ENCODE results near the gene SP6.

DNA sequence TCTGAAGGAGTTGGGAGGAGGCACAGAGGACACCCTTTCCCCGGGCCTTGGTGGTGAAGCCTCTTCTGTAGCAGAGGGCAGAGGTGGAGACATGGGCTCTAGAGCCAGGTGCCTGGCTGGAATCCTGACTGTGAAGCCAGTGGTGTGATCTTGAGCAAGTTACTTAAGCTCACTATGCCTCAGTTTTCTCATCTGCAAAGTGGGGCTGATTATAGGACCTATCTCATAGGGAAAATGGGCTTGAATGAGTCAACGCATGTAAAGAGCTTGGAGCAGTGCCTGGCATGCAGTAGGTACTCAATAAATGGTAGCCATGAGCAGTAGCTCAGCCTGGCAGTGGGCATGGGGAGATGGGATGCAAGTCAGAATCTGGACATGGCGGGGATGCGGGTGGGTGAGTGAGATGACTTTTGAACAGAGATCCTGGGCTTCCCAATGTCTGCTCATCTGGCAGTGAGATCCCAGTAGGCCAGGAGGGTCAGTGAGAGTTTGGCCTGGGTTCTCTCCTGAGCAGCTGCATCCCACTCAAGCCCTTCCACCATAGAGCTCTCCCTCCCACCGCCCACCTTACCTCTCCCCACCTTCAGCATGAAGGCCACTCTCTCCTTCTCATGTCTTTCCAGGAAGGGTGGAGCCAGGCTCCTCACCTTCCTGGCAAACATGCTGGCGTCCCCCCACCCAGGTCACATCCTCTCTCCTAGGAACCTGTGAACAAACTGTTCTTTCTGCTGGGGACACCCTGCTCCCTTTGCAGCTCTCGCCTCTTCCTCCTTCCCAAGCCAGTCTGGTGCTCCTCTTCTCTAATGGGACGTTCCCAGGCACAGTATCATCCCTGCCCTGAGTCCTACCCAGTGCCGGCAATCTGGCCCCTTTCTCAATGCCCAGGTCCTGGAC, 32.0 kb upstream of the SP6 start:
- TF ChIP-seq, protein P1, sequence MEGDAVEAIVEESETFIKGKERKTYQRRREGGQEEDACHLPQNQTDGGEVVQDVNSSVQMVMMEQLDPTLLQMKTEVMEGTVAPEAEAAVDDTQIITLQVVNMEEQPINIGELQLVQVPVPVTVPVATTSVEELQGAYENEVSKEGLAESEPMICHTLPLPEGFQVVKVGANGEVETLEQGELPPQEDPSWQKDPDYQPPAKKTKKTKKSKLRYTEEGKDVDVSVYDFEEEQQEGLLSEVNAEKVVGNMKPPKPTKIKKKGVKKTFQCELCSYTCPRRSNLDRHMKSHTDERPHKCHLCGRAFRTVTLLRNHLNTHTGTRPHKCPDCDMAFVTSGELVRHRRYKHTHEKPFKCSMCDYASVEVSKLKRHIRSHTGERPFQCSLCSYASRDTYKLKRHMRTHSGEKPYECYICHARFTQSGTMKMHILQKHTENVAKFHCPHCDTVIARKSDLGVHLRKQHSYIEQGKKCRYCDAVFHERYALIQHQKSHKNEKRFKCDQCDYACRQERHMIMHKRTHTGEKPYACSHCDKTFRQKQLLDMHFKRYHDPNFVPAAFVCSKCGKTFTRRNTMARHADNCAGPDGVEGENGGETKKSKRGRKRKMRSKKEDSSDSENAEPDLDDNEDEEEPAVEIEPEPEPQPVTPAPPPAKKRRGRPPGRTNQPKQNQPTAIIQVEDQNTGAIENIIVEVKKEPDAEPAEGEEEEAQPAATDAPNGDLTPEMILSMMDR (IDR thresholded peaks at IDR 0.05), result no peak
- TF ChIP-seq POLR2AphosphoS5 (IDR thresholded peaks at IDR 0.05) (no peak), POLR2A (IDR thresholded peaks at IDR 0.05) (no peak), EP300 (IDR thresholded peaks at IDR 0.05) (no peak)

All from gastroesophageal sphincter (tissue), 3 donors.